K562 (cell line): Measurements from ENCODE around the gene COPB2. TPM values are rescaled to one million over a fixed set of nuclear protein-coding genes. Genes with fewer than 3 reads are reported as not detected.

Experiments used
- E2F4 ChIP-seq: sonication (generic); formaldehyde crosslinking; IDR thresholded peaks from 2 replicates; pipeline ENCODE4 v1.8.0; 2022; ENCODE audit warnings: mild to moderate bottlenecking, low read depth, missing genetic modification reagents
- FOXA3 ChIP-seq, 2 experiments: fragments of 450-650 bp in 1 of 2; sonication (generic) in 1 of 2; formaldehyde crosslinking; IDR thresholded peaks in 1 of 2; conservative IDR thresholded peaks in 1 of 2; 2 replicates each; pipeline versions ENCODE4 v1.4.0 to v1.8.0; 2020 to 2022; ENCODE audit warnings: mild to moderate bottlenecking in 2 of 2, missing genetic modification reagents in 1 of 2
- HMBOX1 ChIP-seq: sonication (generic); IDR thresholded peaks from 2 replicates; pipeline ENCODE4 v1.6.1; 2016
- NBN ChIP-seq: fragments of 450-650 bp; IDR thresholded peaks from 2 replicates; pipeline ENCODE4 v1.6.1; 2016; ENCODE audit warnings: low read depth, mild to moderate bottlenecking
- PHB2 ChIP-seq: fragments of 450-650 bp; IDR thresholded peaks from 2 replicates; pipeline ENCODE4 v1.6.1; 2017; ENCODE audit warnings: low read depth
- TBL1XR1 ChIP-seq, 2 experiments: IDR thresholded peaks; 2 replicates each; pipeline ENCODE4 v1.6.1; 2012; ENCODE audit warnings: improper control_type of control experiment in 2 of 2, low read length in 2 of 2, mild to moderate bottlenecking in 1 of 2
- TRIM24 ChIP-seq, 2 experiments: fragments of 450-650 bp; IDR thresholded peaks; 2 replicates each; pipeline ENCODE4 v1.6.1; 2016
- TSHZ1 ChIP-seq: fragments of 250-450 bp; sonication (Bioruptor Pico); IDR thresholded peaks from 2 replicates; pipeline ENCODE4 v1.4.0; 2020; ENCODE audit warnings: mild to moderate bottlenecking, moderate library complexity
- ZNF124 ChIP-seq: sonication (generic); formaldehyde crosslinking; IDR thresholded peaks from 2 replicates; pipeline ENCODE4 v1.8.1; 2022; ENCODE audit warnings: missing genetic modification reagents
- ZNF318 ChIP-seq, 2 experiments: fragments of 450-650 bp; IDR thresholded peaks; 2 replicates each; pipeline ENCODE4 v1.6.1; 2016; ENCODE audit warnings: mild to moderate bottlenecking in 2 of 2, borderline replicate concordance in 1 of 2, low read depth in 1 of 2, moderate library complexity in 1 of 2
- ZNF785 ChIP-seq: fragments of 250-450 bp; sonication (Bioruptor Pico); IDR thresholded peaks from 2 replicates; pipeline ENCODE4 v1.4.0; 2020; ENCODE audit warnings: mild to moderate bottlenecking
- polyA plus RNA-seq, 8 experiments: library from polyadenylated mRNA; depleted of rRNA in 4 of 8; stranded (reverse) in 5 of 8; unstranded in 3 of 8; fragments of >200 nt; fragmentation: Nextera tagmentation in 2 of 8; fragmentation: Illumina TruSeq in 1 of 8; extraction: Ambion mirVana in 2 of 8; extraction: Trizol in 1 of 8; gene quantifications; 2 replicates each; pipeline versions ENCODE4 v1.2.1 to v1.2.3, GENCODE V29; 2011 to 2014; ENCODE audit warnings: inconsistent platforms in 1 of 8, missing spikeins in 1 of 8
- total RNA-seq, 7 experiments: library from RNA; depleted of rRNA in 6 of 7; stranded (reverse); fragments of >200 nt in 6 of 7; fragmentation: Illumina TruSeq in 2 of 7; extraction: Trizol in 2 of 7; gene quantifications; 2 replicates each; pipeline versions ENCODE4 v1.2.1 to v1.2.3, GENCODE V29; 2011 to 2021; ENCODE audit warnings: low replicate concordance in 1 of 7

COPB2 gene
- total and polyA plus RNA-seq, 9 of the 15 experiments (the other 6 are each of a cell fraction or from before 2014, with no cell fraction given), result 64.3 to 189 (median 130) TPM

GRCh38 chr3:139389552-139390368 is at the start of gene COPB2 (continued):
- no peak for TF ChIP-seq ZNF318 (IDR thresholded peaks at IDR 0.05; ENCODE audit: borderline replicate concordance in 1 of 2, low read depth in 1 of 2)
- TF ChIP-seq HMBOX1, result peak; percentile 65
- no peak for TF ChIP-seq ZNF124 (CRISPR knock-in tag)
- no peak for TF ChIP-seq ZNF785
- TF ChIP-seq FOXA3 (CRISPR knock-in tag; conservative IDR thresholded peaks at IDR 0.05 in 1 of 2, IDR thresholded peaks at IDR 0.05 in 1 of 2), result no peak
- peak; percentile 52 for TF ChIP-seq NBN
- TF ChIP-seq E2F4 (CRISPR knock-in tag), result no peak
- no peak for TF ChIP-seq TSHZ1 (CRISPR knock-in tag)
- no peak for TF ChIP-seq PHB2
- TF ChIP-seq TRIM24 (IDR thresholded peaks at IDR 0.05), result no peak
- no peak for TF ChIP-seq TBL1XR1 (IDR thresholded peaks at IDR 0.05; ENCODE audit: low read length in 2 of 2)
